Measurements from ENCODE around the gene SCAP.
"Not testable (repeated sequence)": the region's sequence is repeated elsewhere in the genome, so short reads cannot be mapped to it uniquely, and the experiment has no call there.

SCAP gene

GRCh38 chr3:47475570-47476329 is at the start of gene SCAP:
Gene SCAP, minus strand, starts transcription at chr3:47475941. Its CDS starts 32,948 bp downstream, at chr3:47442993.
- DNase-seq (ENCODE audit: low read depth): peak; percentile 95

- no peak for DNase-seq (ENCODE audit: low read depth)
Observed at GRCh38 chr3:47523310-47524073, 47.8 kb upstream of the SCAP start.

GRCh38 chr3:47522082-47522987 is 46.6 kb upstream of the SCAP start:
- DNase-seq (ENCODE audit: low read depth): peak; percentile 46

GRCh38 chr3:47520756-47521155 is 45.0 kb upstream of the SCAP start:
- no peak for DNase-seq (ENCODE audit: low read depth)

DNA sequence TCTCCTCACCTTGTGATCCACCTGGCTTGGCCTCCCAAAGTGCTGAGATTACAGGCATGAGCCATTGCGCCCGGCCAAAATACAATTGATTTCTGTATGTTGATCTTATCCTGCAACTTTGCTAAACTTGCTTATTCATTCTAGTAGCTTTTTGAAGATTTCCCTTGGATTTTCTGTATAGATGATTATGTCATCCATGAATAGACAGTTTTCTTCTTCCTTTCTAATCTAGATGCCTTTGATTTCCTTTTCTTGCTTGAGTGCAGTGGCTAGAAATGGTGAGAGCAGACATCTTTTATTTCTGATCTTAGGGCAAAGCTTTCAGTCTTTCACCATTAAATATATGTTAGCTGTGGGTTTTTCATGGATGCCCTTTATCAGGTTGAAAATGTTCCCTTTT is 42.2 kb upstream of the SCAP start:
- DNase-seq (ENCODE audit: low read depth): no peak

GRCh38 chr3:47515864-47516319 is 40.2 kb upstream of the SCAP start:
- no peak for DNase-seq (ENCODE audit: low read depth)

GRCh38 chr3:47515100-47515499 is 39.4 kb upstream of the SCAP start:
- no peak for DNase-seq (ENCODE audit: low read depth)

GRCh38 chr3:47513125-47513929 is 37.6 kb upstream of the SCAP start, which contains the start of gene ELP6:
Gene ELP6, minus strand, starts transcription at chr3:47513712. Its CDS starts 122 bp downstream, at chr3:47513590.
- peak; percentile 95 for DNase-seq (ENCODE audit: low read depth)

DNA sequence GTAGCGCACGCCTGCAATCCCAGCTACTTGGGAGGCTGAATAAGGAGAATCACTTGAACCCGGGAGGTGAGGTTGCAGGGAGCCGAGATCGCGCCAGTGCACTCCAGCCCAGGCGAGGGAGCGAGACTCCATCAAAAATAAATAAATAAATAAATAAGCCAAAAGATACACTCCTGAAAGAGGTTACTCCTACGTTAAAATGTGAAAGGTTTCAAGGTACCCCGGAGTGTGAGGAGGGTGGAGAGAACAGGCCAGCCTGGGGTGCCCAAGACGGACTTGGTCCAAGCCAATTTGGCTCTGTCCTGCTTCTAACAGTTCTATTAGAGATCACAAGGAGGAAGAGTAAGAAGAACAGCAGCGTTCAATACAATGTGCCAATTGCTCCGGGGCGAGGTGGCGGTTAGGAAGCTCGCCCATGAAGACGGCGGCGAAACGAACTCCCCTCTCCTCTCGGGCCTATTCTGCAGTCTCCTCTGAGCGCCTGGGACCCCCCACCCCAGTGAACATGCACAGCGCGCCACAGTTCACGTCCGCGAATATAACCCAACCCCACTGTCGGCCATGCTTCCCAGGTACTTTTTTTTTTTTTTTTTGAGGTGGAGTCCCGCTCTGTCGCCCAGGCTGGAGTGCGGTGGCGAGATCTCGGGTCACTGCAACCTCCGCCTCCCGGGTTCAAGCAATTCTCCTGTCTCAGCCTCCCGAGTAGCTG is 36.8 kb upstream of the SCAP start:
- DNase-seq (ENCODE audit: low read depth): peak; percentile 7

- DNase-seq (ENCODE audit: low read depth): not testable (repeated sequence)
Observed at GRCh38 chr3:47505267-47505666, 29.5 kb upstream of the SCAP start.

DNA sequence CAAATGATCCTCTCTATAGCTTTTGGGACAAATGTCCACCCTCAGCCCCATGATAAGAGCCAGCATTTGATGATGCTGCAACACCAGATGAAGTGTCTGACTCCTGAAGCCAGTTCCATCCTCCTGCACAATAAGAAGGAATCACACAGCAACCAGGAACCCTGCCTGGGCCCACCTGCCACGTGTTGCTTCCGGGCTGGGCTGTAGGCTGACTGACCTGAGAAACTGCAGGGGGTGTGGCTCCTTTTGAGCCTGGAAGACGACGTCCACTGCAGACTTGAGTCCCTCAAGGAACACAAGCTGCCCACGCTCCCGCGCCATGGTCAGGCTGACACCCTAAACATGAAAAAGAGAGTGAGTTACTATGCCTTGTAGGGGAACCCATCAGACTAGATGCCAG is 28.4 kb upstream of the SCAP start:
- DNase-seq (ENCODE audit: low read depth): no peak

GRCh38 chr3:47503033-47503432 is 27.3 kb upstream of the SCAP start:
- no peak for DNase-seq (ENCODE audit: low read depth)

DNA sequence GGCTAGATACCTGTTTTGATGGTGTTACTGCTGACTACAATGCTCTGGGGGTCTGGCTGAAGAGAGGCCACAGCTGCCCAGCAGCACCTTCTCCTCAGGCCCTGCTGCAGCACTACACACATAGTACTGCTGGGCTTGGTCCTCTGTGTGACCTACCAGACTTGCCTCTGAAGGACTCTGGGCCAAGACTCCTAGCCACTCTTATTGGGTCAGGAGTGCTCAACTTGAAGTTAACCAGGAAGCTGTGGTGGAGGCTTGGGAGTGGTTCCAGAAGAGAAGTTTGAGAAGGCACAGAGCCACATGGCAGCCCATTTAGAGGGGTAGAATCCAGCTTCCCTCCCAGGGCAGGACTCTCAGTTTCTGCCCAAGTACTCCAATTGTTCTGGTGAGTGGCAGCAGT is 21.2 kb upstream of the SCAP start:
- DNase-seq (ENCODE audit: low read depth): no peak

GRCh38 chr3:47495886-47496285 is 20.1 kb upstream of the SCAP start:
- no peak for DNase-seq (ENCODE audit: low read depth)

DNA sequence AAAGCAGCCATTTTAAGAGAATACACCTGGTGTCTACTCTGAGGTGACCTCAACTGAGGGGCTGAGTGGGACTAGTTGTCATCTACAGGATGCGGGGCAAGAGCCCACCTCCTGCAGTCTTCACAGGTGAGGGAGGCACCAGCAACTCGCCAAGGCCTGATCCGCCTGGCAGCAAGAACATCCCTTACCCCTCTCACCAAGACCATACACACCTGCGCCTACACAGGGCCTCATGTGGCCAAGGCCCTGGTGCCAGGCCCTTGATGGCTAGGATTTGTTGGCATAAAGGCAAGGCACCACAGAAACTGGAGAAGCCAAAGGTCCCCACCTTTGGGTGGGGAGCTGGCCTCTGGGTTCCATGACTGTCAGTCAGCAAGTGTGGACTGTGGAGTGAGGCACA is 19.4 kb upstream of the SCAP start:
- no peak for DNase-seq (ENCODE audit: low read depth)

GRCh38 chr3:47491777-47492176 is 16.0 kb upstream of the SCAP start:
- DNase-seq (ENCODE audit: low read depth): no peak

- DNase-seq (ENCODE audit: low read depth): no peak
Observed at GRCh38 chr3:47491186-47491585, 15.4 kb upstream of the SCAP start.

- no peak for DNase-seq (ENCODE audit: low read depth)
Observed at GRCh38 chr3:47487265-47487664, 11.5 kb upstream of the SCAP start.

DNA sequence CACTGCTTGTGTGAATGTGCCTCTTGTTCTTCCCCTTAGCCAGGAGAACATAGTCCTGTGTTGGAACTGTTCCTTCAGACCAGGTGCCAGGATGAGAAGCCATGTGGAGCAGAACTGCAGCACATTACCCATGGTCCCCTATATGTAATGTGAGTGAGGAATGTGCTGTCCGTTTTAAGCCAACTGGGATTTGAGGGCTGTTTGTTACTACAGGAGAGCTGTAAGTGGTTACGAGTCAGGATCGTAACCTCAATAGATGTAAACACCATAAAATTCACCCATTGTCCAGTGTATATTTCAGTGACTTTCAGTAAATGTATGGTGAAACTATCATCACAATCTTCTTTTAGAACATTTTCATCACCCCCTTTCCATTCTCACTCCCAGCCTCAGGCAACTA is 10.1 kb upstream of the SCAP start:
- DNase-seq (ENCODE audit: low read depth): no peak

DNA sequence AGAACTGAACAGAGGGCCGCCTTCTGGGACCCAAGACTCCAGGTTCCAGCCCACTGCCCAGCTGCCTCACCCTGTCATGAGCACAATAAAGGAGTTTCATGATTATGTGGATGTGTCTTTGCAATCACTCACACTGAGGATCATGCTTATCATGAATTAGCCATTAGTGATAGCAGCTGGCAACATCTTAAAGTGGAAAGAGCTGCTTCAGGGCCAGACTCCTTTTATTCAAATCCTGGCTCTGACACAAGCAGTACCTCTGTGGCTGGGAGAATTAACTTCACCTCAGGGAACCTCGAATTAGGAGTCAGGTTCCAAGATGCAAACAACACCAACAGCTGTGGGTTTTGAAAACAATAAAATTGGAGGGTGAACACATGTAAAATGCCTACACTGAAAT is 6.6 kb upstream of the SCAP start:
- no peak for DNase-seq (ENCODE audit: low read depth)

DNA sequence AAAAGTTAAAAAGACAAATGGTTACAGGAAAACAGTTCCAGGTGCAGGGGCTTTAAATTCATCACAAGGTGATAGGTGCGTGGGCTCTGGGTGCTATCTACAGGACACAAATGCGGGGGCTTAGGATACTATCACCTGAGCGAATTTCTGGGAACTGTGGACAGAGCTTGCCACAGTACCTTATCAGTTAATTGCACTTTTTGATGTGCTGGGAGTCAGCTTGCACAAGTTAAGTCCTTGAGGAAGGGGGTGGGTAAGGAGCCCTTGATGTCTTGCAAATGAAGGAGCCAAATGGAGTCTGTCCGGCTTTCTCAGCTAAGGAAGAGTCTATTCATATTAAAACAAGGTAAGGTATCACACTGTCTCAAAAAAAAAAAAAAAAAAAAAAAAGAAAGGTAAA is 6.0 kb upstream of the SCAP start:
- not testable (repeated sequence) for DNase-seq (ENCODE audit: low read depth)
